GM23338 (cell line): Measurements from ENCODE around the gene SORCS2. TPM values are rescaled to one million over a fixed set of nuclear protein-coding genes. Genes with fewer than 3 reads are reported as not detected.

ENCODE experiments used
- ATAC-seq: fragments of 200-7000 bp; cut with Tn5 transposase; 3 replicates; pipeline ENCODE4 v1.9.1; 2020
- DNase-seq: peaks from one replicate; pipeline ENCODE4 v3.0.0-alpha.2; 2015; ENCODE audit warnings: low spot score
- H2AFZ ChIP-seq: fragments of 200-600 bp; sonication (generic); 2 replicates; pipeline ENCODE4 v1.8.0; 2016; ENCODE audit warnings: antibody characterized with exemption, mild to moderate bottlenecking, moderate library complexity
- H3F3A ChIP-seq: fragments of 200-600 bp; sonication (generic); replicated peaks from 2 replicates; pipeline ENCODE4 v1.8.0; 2017; ENCODE audit warnings: antibody characterized with exemption, mixed run types, low read depth
- H3K27ac ChIP-seq: fragments of 200-600 bp; sonication (generic); 2 replicates; pipeline ENCODE4 v1.6.1; 2016; ENCODE audit warnings: low read depth
- H3K27me3 ChIP-seq: fragments of 200-600 bp; sonication (generic); 2 replicates; pipeline ENCODE4 v1.8.0; 2016; ENCODE audit warnings: mild to moderate bottlenecking, mixed run types, moderate library complexity; ENCODE audit not compliant: insufficient read depth
- H3K36me3 ChIP-seq: fragments of 200-600 bp; sonication (generic); 2 replicates; pipeline ENCODE4 v1.8.0; 2016; ENCODE audit warnings: mild to moderate bottlenecking; ENCODE audit not compliant: insufficient read depth
- H3K4me1 ChIP-seq: fragments of 200-600 bp; sonication (generic); 2 replicates; pipeline ENCODE4 v1.8.0; 2016; ENCODE audit warnings: mild to moderate bottlenecking, moderate library complexity; ENCODE audit not compliant: insufficient read depth
- H3K4me2 ChIP-seq: fragments of 200-600 bp; sonication (generic); 2 replicates; pipeline ENCODE4 v1.7.1; 2017; ENCODE audit warnings: mixed run types
- H3K4me3 ChIP-seq: fragments of 200-600 bp; sonication (generic); 2 replicates; pipeline ENCODE4 v1.6.1; 2016; ENCODE audit warnings: mixed run types
- H3K79me2 ChIP-seq: fragments of 200-600 bp; sonication (generic); replicated peaks from 2 replicates; pipeline ENCODE4 v1.8.0; 2017; ENCODE audit warnings: mild to moderate bottlenecking; ENCODE audit not compliant: insufficient read depth
- H3K9me2 ChIP-seq: fragments of 200-600 bp; sonication (generic); 2 replicates; pipeline ENCODE4 v1.8.0; 2017; ENCODE audit not compliant: insufficient read depth
- H4K20me1 ChIP-seq: fragments of 200-600 bp; sonication (generic); replicated peaks from 2 replicates; pipeline ENCODE4 v1.8.0; 2017; ENCODE audit warnings: mild to moderate bottlenecking; ENCODE audit not compliant: insufficient read depth
- H3K27ac Mint-ChIP-seq: 2 replicates; pipeline ENCODE4 v1.8.0; 2020; ENCODE audit warnings: inconsistent platforms, mild to moderate bottlenecking, moderate library complexity, mixed read lengths
- H3K27me3 Mint-ChIP-seq: 3 replicates; pipeline ENCODE4 v1.8.0; 2022; ENCODE audit warnings: low read depth, mild to moderate bottlenecking, moderate library complexity, mixed read lengths, inconsistent platforms; ENCODE audit not compliant: insufficient read depth, poor library complexity
- H3K36me3 Mint-ChIP-seq: 3 replicates; pipeline ENCODE4 v1.8.0; 2021; ENCODE audit warnings: low read depth, mild to moderate bottlenecking, inconsistent platforms, moderate library complexity, mixed read lengths
- H3K4me1 Mint-ChIP-seq: 3 replicates; pipeline ENCODE4 v1.8.0; 2020; ENCODE audit warnings: mild to moderate bottlenecking, inconsistent platforms, mixed read lengths
- H3K4me3 Mint-ChIP-seq: 3 replicates; pipeline ENCODE4 v1.8.0; 2021; ENCODE audit warnings: moderate library complexity, mild to moderate bottlenecking, inconsistent platforms, mixed read lengths
- H3K9me3 Mint-ChIP-seq: 3 replicates; pipeline ENCODE4 v1.8.0; 2020; ENCODE audit warnings: moderate library complexity, mild to moderate bottlenecking, inconsistent platforms, mixed read lengths
- CREB1 ChIP-seq: fragments of 250-450 bp; sonication (Bioruptor Pico); IDR thresholded peaks from 2 replicates; pipeline ENCODE4 v1.5.0; 2020; ENCODE audit warnings: low read depth, mild to moderate bottlenecking, moderate library complexity
- CTCF ChIP-seq, 2 experiments: fragments of 200-600 bp in 1 of 2; sonication (generic) in 1 of 2; conservative IDR thresholded peaks; 2 replicates each; pipeline versions ENCODE4 v1.5.1 to v1.6.1; 2016 to 2017; ENCODE audit warnings: antibody characterized with exemption in 2 of 2, low read depth in 2 of 2, mild to moderate bottlenecking in 2 of 2, moderate library complexity in 1 of 2
- ETS1 ChIP-seq: IDR thresholded peaks from 2 replicates; pipeline ENCODE4 v1.6.1; 2016; ENCODE audit warnings: antibody characterized with exemption
- EZH2 ChIP-seq: fragments of 200-600 bp; sonication (generic); IDR thresholded peaks from one replicate; pipeline ENCODE4 v1.8.0; 2017; ENCODE audit warnings: antibody characterized with exemption, mild to moderate bottlenecking, low read depth; ENCODE audit not compliant: unreplicated experiment
- EZH2phosphoT487 ChIP-seq: fragments of 200-600 bp; sonication (generic); IDR thresholded peaks from one replicate; pipeline ENCODE4 v1.8.1; 2018; ENCODE audit warnings: antibody characterized with exemption; ENCODE audit not compliant: unreplicated experiment
- NANOG ChIP-seq: IDR thresholded peaks from 2 replicates; pipeline ENCODE4 v1.6.1; 2016; ENCODE audit warnings: antibody characterized with exemption, borderline replicate concordance
- POLR2AphosphoS5 ChIP-seq: IDR thresholded peaks from 2 replicates; pipeline ENCODE4 v1.6.1; 2016; ENCODE audit warnings: antibody characterized with exemption, low read depth
- STAT1 ChIP-seq: IDR thresholded peaks from one replicate; pipeline ENCODE4 v1.6.1; 2016; ENCODE audit warnings: antibody characterized with exemption; ENCODE audit not compliant: unreplicated experiment
- ZNF114 ChIP-seq: fragments of 250-450 bp; sonication (Bioruptor Pico); IDR thresholded peaks from 2 replicates; pipeline ENCODE4 v1.5.0; 2020; ENCODE audit warnings: mild to moderate bottlenecking, moderate library complexity
- ZNF462 ChIP-seq: fragments of 250-450 bp; sonication (Bioruptor Pico); IDR thresholded peaks from 2 replicates; pipeline ENCODE4 v1.5.0; 2020; ENCODE audit warnings: mild to moderate bottlenecking, moderate library complexity
- polyA plus RNA-seq: library from polyadenylated mRNA; unstranded; fragments of >200 nt; fragmentation: Nextera tagmentation; extraction: Ambion mirVana; gene quantifications from 2 replicates; pipeline ENCODE4 v1.2.1, GENCODE V29; 2016
- total RNA-seq: library from RNA; depleted of rRNA; stranded (reverse); fragments of >200 nt; shearing (Covaris generic); gene quantifications from 2 replicates; pipeline ENCODE4 v1.2.3, GENCODE V29; 2014

The SORCS2 gene
- total and polyA plus RNA-seq, 2 experiments from 2014 or later: 0.47 to 2.4 TPM

GRCh38 chr4:7727749-7728148, 535.4 kb downstream of the SORCS2 start (continued):
- TF ChIP-seq ZNF462 (no peak), POLR2AphosphoS5 (no peak)

GRCh38 chr4:7731437-7731836, 539.1 kb downstream of the SORCS2 start:
- Histone ChIP-seq H3K79me2 (no peaks in the 10 kb centered on the region), H2AFZ (no peak overlapping the region), H3K4me2 (no peak overlapping the region), H3F3A (no peaks in the 10 kb centered on the region), H3K36me3 (no peaks in the 10 kb centered on the region), H3K4me1 (no peaks in the 10 kb centered on the region), H3K27ac (no peak overlapping the region), H3K9me2 (no peaks in the 10 kb centered on the region), H4K20me1 (no peaks in the 10 kb centered on the region), H3K27me3 (no peaks in the 10 kb centered on the region), H3K4me3 (no peak overlapping the region)
- no peak for DNase-seq
- no peak for ATAC-seq
- no peaks in the 10 kb centered on the region; the same call in 2 of the 3 replicates for H3K4me1 Mint-ChIP-seq
- no peak overlapping the region for H3K27ac Mint-ChIP-seq
- peaks cover 2% of the 10 kb centered on the region for H3K27me3 Mint-ChIP-seq
- H3K36me3 Mint-ChIP-seq: no peaks in the 10 kb centered on the region; the same call in 2 of the 3 replicates
- no peaks in the 10 kb centered on the region for H3K9me3 Mint-ChIP-seq
- no peak overlapping the region for H3K4me3 Mint-ChIP-seq
- TF ChIP-seq NANOG: no peak
- TF ChIP-seq ETS1: no peak
- TF ChIP-seq EZH2: no peak
- TF ChIP-seq ZNF114 (CRISPR knock-in tag): no peak
- TF ChIP-seq EZH2phosphoT487: no peak
- no peak for TF ChIP-seq CTCF (conservative IDR thresholded peaks at IDR 0.05; ENCODE audit: low read depth in 2 of 2)
- no peak for TF ChIP-seq STAT1
- TF ChIP-seq CREB1: no peak
